GM12892 (cell line): ENCODE data around the gene PDGFC.

Source experiments
- POLR2A ChIP-seq: IDR thresholded peaks from 2 replicates; pipeline ENCODE4 v1.6.1; 2011; ENCODE audit warnings: low read depth, low read length, control low read depth
- TAF1 ChIP-seq: IDR thresholded peaks from 2 replicates; pipeline ENCODE4 v1.6.1; 2011; ENCODE audit warnings: low read depth, mild to moderate bottlenecking, control low read depth, low read length, borderline replicate concordance

DNA sequence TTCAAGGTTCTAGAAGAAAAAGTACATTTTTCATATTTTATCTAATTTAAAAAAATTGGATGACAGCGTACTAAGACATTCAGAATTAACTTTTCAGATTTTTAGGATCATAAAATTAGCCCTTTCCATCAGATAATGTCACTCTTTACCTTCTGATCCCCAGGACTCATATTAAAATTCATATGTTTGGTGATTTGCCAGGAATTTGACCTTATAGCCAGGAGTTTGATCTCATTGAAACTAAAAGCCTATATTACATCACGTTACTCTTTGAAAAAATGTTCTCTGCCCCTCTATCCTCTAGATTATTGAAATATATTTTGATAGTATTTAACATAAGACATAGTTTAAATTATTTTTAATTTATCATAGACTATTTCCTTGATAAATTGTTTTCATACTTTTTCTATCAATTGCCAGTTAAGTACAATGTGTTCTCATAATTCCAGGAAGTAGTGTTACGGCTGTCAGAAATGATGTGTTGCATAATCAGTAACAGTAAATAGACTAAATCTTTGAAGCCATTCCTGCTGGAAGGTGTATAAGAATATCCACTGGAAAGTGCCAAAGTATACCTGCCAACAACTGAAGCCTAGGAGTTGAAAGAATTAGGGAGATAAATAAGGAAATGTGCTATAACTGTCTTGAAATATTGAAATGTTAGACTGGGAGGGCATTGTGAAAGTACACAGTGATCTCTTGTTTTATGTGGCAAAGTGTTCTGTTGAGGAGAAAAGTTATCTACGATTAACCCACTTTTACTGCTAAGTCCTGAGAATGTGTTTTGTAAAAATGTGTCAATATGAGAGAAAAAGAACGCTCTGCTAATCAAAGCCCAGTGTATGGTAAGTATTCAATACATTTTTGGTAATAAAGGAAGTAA, 32.9 kb upstream of the PDGFC start:
- TF ChIP-seq POLR2A (no peak), TAF1 (no peak)
